AG04450 (cell line): ENCODE results near the gene NOTUM. TPM values are rescaled to one million over a fixed set of nuclear protein-coding genes. Genes with fewer than 3 reads are reported as not detected.

ENCODE experiments used
- CTCF ChIA-PET: fragments of 300-600, 350-600 bp; formaldehyde crosslinking; extraction: SDS; loops from one replicate; lab custom pipeline; 2022; ENCODE audit warnings: antibody characterized with exemption, inconsistent platforms; lab: Charles Lee
- POLR2A ChIA-PET: fragments of 350-600 bp; formaldehyde crosslinking; extraction: SDS; loops from one replicate; lab custom pipeline; 2021; ENCODE audit warnings: antibody characterized with exemption, inconsistent platforms; lab: Yijun Ruan, JAX
- DNase-seq: peaks from one replicate; pipeline ENCODE4 v3.0.0-alpha.2; 2011; ENCODE audit warnings: low read depth, low spot score
- H3K27ac ChIP-seq: one replicate; pipeline ENCODE4 v1.5.1; 2012; ENCODE audit warnings: low read depth, low read length, control low read depth
- H3K27me3 ChIP-seq: one replicate; pipeline ENCODE4 v1.6.0; 2012; ENCODE audit warnings: low read length; ENCODE audit not compliant: control insufficient read depth, insufficient read depth
- H3K4me3 ChIP-seq: 2 replicates; pipeline ENCODE4 v1.5.1; 2011; ENCODE audit warnings: mild to moderate bottlenecking, low read depth, low read length, control low read depth
- H3K9me3 ChIP-seq: 2 replicates; pipeline ENCODE4 v1.5.1; 2012; ENCODE audit warnings: low read length; ENCODE audit not compliant: control insufficient read depth, insufficient read depth
- CTCF ChIP-seq: IDR thresholded peaks from 2 replicates; pipeline ENCODE4 v1.5.1; 2011; ENCODE audit warnings: low read depth, low read length, control low read depth, inconsistent platforms
- polyA plus RNA-seq: library from polyadenylated mRNA; depleted of rRNA; stranded (reverse); fragments of >200 nt; gene quantifications from 2 replicates; pipeline ENCODE4 v1.2.3, GENCODE V29; 2011

The NOTUM gene
- polyA plus RNA-seq, 1 experiment = not detected

- DNase-seq = no peak
- Histone ChIP-seq H3K27ac (no peak overlapping the region), H3K4me3 (no peak overlapping the region), H3K9me3 (no peaks in the 10 kb centered on the region; the same call in 1 of the 2 replicates), H3K27me3 (no peaks in the 10 kb centered on the region)
- CTCF ChIA-PET = no interaction called here
- TF ChIP-seq CTCF = no peak
- POLR2A ChIA-PET = interaction anchor here (0.5 to 1.8 kb wide), 3 partner anchors 11 to 370 kb away, joined by 4 to 5 read pairs (median 4); no protein-coding TSS in a partner anchor
These were observed 26.8 kb downstream of the NOTUM start for GRCh38 chr17:81934098-81934757.

GRCh38 chr17:81933178-81933699, 27.7 kb downstream of the NOTUM start:
- Histone ChIP-seq H3K27ac (no peak overlapping the region), H3K4me3 (no peak overlapping the region)
- POLR2A ChIA-PET = interaction anchor here (1.8 kb wide), 1 partner anchor 10 kb away, joined by 5 read pairs; no protein-coding TSS in a partner anchor

GRCh38 chr17:81932333-81932983, 28.5 kb downstream of the NOTUM start:
- POLR2A ChIA-PET = interaction anchor here (1.8 kb wide), 1 partner anchor 9 kb away, joined by 5 read pairs; no protein-coding TSS in a partner anchor
- Histone ChIP-seq H3K27me3 (no peaks in the 10 kb centered on the region), H3K9me3 (no peaks in the 10 kb centered on the region; the same call in 1 of the 2 replicates), H3K4me3 (no peak overlapping the region), H3K27ac (no peak overlapping the region)
- no peak for TF ChIP-seq CTCF
- CTCF ChIA-PET = no interaction called here
- DNase-seq = no peak

More at GRCh38 chr17:81933178-81933699, 27.7 kb downstream of the NOTUM start:
- TF ChIP-seq CTCF = no peak
- CTCF ChIA-PET = no interaction called here
- no peaks in the 10 kb centered on the region for H3K27me3 ChIP-seq
- no peaks in the 10 kb centered on the region; the same call in 1 of the 2 replicates for H3K9me3 ChIP-seq
- no peak for DNase-seq

- CTCF ChIA-PET = no interaction called here
- H3K27ac ChIP-seq = no peak overlapping the region
- no peak overlapping the region for H3K4me3 ChIP-seq
- POLR2A ChIA-PET = no interaction called here
- H3K9me3 ChIP-seq = no peaks in the 10 kb centered on the region; the same call in 1 of the 2 replicates
- DNase-seq = no peak
- no peaks in the 10 kb centered on the region for H3K27me3 ChIP-seq
- TF ChIP-seq CTCF = no peak
These were observed 29.2 kb downstream of the NOTUM start for GRCh38 chr17:81931557-81932332.
